K562 (cell line): ENCODE data around the gene ZNF844. TPM values are rescaled to one million over a fixed set of nuclear protein-coding genes. Genes with fewer than 3 reads are reported as not detected.

Experiments used
- ATAC-seq: fragments of 200-7000 bp; cut with Tn5 transposase; 3 replicates; pipeline ENCODE4 v1.9.1; 2020; ENCODE audit warnings: moderate library complexity
- BruUV-seq: library from RNA; stranded (reverse); fragments of 400-500 nt; replicated peaks from 2 replicates; lab custom pipeline; 2021; lab: Mats Ljungman, UMichigan
- CTCF ChIA-PET: fragments of 300-600 bp; formaldehyde crosslinking; extraction: SDS; loops from one replicate; lab custom pipeline; 2021; ENCODE audit warnings: low intra/inter-chr PET ratio; lab: Yijun Ruan, JAX
- POLR2A ChIA-PET: fragments of 300-600, 350-650 bp; sonication (Branson Sonifier 250); formaldehyde crosslinking; extraction: SDS; loops from one replicate; lab custom pipeline; 2021; ENCODE audit warnings: antibody characterized with exemption, inconsistent platforms; lab: Yijun Ruan, JAX
- DNase-seq, 4 experiments: peaks; one replicate each; pipeline versions ENCODE4 v3.0.0 to v3.0.0-alpha.2; 2011 to 2018; ENCODE audit warnings: low spot score in 3 of 4, mixed read lengths in 3 of 4; ENCODE audit errors: extremely low read depth in 1 of 4
- FAIRE-seq: peaks from 2 replicates; lab custom pipeline; 2011; peaks lifted over from hg19 to GRCh38; lab: Jason Lieb, UNC
- H2AFZ ChIP-seq: 2 replicates; pipeline ENCODE4 v1.6.0; 2011; ENCODE audit warnings: low read depth, low read length, control low read depth, inconsistent platforms
- H3K27ac ChIP-seq: fragments of 200-600 bp; 3 replicates; pipeline ENCODE4 v1.8.0; 2011; ENCODE audit warnings: low read depth, mild to moderate bottlenecking, control low read depth, inconsistent platforms, low read length, moderate library complexity, mixed read lengths; ENCODE audit errors: extremely low read depth
- H3K27me3 ChIP-seq, 2 experiments: fragments of 300-600 bp in 1 of 2; 2 replicates in 1 of 2; 3 replicates in 1 of 2; pipeline versions ENCODE4 v1.6.0 to v1.8.0; 2011; ENCODE audit warnings: inconsistent platforms in 2 of 2, low read length in 2 of 2, mild to moderate bottlenecking in 1 of 2, mixed read lengths in 1 of 2, moderate library complexity in 1 of 2; ENCODE audit not compliant: control insufficient read depth in 2 of 2, insufficient read depth in 2 of 2
- H3K36me3 ChIP-seq: fragments of 300-600 bp; 3 replicates; pipeline ENCODE4 v1.8.0; 2011; ENCODE audit warnings: mild to moderate bottlenecking, low read length, inconsistent platforms; ENCODE audit not compliant: control insufficient read depth, insufficient read depth
- H3K4me1 ChIP-seq, 2 experiments: fragments of 200-600 bp in 1 of 2; replicated peaks in 1 of 2; 2 replicates in 1 of 2; 3 replicates in 1 of 2; pipeline versions ENCODE4 v1.5.1 to v1.8.0; 2011; ENCODE audit warnings: inconsistent platforms in 2 of 2, low read length in 2 of 2, mild to moderate bottlenecking in 1 of 2, mixed read lengths in 1 of 2, moderate library complexity in 1 of 2; ENCODE audit not compliant: control insufficient read depth in 2 of 2, insufficient read depth in 2 of 2
- H3K4me2 ChIP-seq: 2 replicates; pipeline ENCODE4 v1.6.1; 2011; ENCODE audit warnings: low read length, control low read depth, inconsistent platforms, mixed read lengths; ENCODE audit not compliant: insufficient read depth
- H3K4me3 ChIP-seq: fragments of 200-600 bp; sonication (generic), shearing (Covaris generic); 2 replicates; pipeline ENCODE4 v1.5.1; 2016; ENCODE audit warnings: control low read depth, inconsistent platforms
- H3K79me2 ChIP-seq: fragments of 200-600 bp; 3 replicates; pipeline ENCODE4 v1.8.0; 2011; ENCODE audit warnings: low read length, inconsistent platforms; ENCODE audit not compliant: control insufficient read depth, insufficient read depth
- H3K9ac ChIP-seq, 2 experiments: 2 replicates each; pipeline versions ENCODE4 v1.6.0 to v1.6.1; 2011; ENCODE audit warnings: low read depth in 2 of 2, low read length in 2 of 2, control low read depth in 1 of 2, inconsistent platforms in 1 of 2, mild to moderate bottlenecking in 1 of 2, mixed read lengths in 1 of 2; ENCODE audit not compliant: insufficient read depth in 1 of 2
- H3K9me1 ChIP-seq: one replicate; pipeline ENCODE4 v1.6.0; 2011; ENCODE audit warnings: inconsistent platforms, mild to moderate bottlenecking, low read length, moderate library complexity; ENCODE audit not compliant: control insufficient read depth, insufficient read depth
- H3K9me3 ChIP-seq: replicated peaks from 2 replicates; pipeline ENCODE4 v1.5.1; 2011; ENCODE audit warnings: low read depth, low read length, inconsistent platforms; ENCODE audit not compliant: control insufficient read depth, insufficient read depth
- H4K20me1 ChIP-seq: replicated peaks from 2 replicates; pipeline ENCODE4 v1.6.1; 2011; ENCODE audit warnings: low read length, inconsistent platforms, mixed read lengths; ENCODE audit not compliant: control insufficient read depth, insufficient read depth
- ARID4B ChIP-seq: sonication (generic); formaldehyde crosslinking; IDR thresholded peaks from 2 replicates; pipeline ENCODE4 v1.8.0; 2022; ENCODE audit warnings: mild to moderate bottlenecking, missing genetic modification reagents
- ASH1L ChIP-seq: fragments of 450-650 bp; IDR thresholded peaks from 2 replicates; pipeline ENCODE4 v1.6.1; 2018; ENCODE audit warnings: borderline replicate concordance, mild to moderate bottlenecking, low read depth; ENCODE audit not compliant: partially characterized antibody
- IRF2 ChIP-seq: sonication (generic); formaldehyde crosslinking; IDR thresholded peaks from 2 replicates; pipeline ENCODE4 v1.8.1; 2022; ENCODE audit warnings: mild to moderate bottlenecking, missing genetic modification reagents
- NCOA4 ChIP-seq: fragments of 450-650 bp; IDR thresholded peaks from 2 replicates; pipeline ENCODE4 v1.6.1; 2018; ENCODE audit warnings: mild to moderate bottlenecking; ENCODE audit not compliant: partially characterized antibody
- NEUROD1 ChIP-seq: fragments of 150-350 bp; IDR thresholded peaks from 2 replicates; pipeline ENCODE4 v1.6.1; 2014; ENCODE audit warnings: borderline replicate concordance, low read length, low read depth; ENCODE audit not compliant: partially characterized antibody
- NFRKB ChIP-seq: fragments of 450-650 bp; IDR thresholded peaks from 2 replicates; pipeline ENCODE4 v1.6.1; 2016; ENCODE audit warnings: low read depth
- PKNOX1 ChIP-seq: fragments of 450-650 bp; IDR thresholded peaks from 2 replicates; pipeline ENCODE4 v1.6.1; 2016
- RHOXF2B ChIP-seq: fragments of 250-450 bp; sonication (Bioruptor Pico); conservative IDR thresholded peaks from 2 replicates; pipeline ENCODE4 v1.5.1; 2021
- SAFB2 ChIP-seq: fragments of 200-400 bp; formaldehyde crosslinking; IDR thresholded peaks from 2 replicates; pipeline ENCODE4 v1.6.1; 2018; ENCODE audit warnings: borderline replicate concordance, low read length, low read depth, moderate library complexity; ENCODE audit not compliant: severe bottlenecking
- SMARCA5 ChIP-seq: fragments of 450-650 bp; IDR thresholded peaks from 2 replicates; pipeline ENCODE4 v1.6.1; 2016
- SP1 ChIP-seq: sonication (generic); formaldehyde crosslinking; IDR thresholded peaks from 2 replicates; pipeline ENCODE4 v1.8.1; 2022; ENCODE audit warnings: mild to moderate bottlenecking, missing genetic modification reagents
- TCF7L2 ChIP-seq: fragments of 150-350 bp; IDR thresholded peaks from 2 replicates; pipeline ENCODE4 v1.6.1; 2016; ENCODE audit warnings: low read depth, mild to moderate bottlenecking, low read length, moderate library complexity
- TEAD1 ChIP-seq, 2 experiments: fragments of 450-650 bp in 1 of 2; sonication (generic) in 1 of 2; formaldehyde crosslinking; IDR thresholded peaks; 2 replicates each; pipeline versions ENCODE4 v1.4.0 to v1.8.0; 2020 to 2022; ENCODE audit warnings: mild to moderate bottlenecking in 2 of 2, missing genetic modification reagents in 1 of 2
- ZFP91 ChIP-seq: sonication (generic); formaldehyde crosslinking; IDR thresholded peaks from 2 replicates; pipeline ENCODE4 v1.8.0; 2022; ENCODE audit warnings: mild to moderate bottlenecking, missing genetic modification reagents
- ZKSCAN3 ChIP-seq: fragments of 250-450 bp; sonication (Bioruptor Pico); IDR thresholded peaks from 2 replicates; pipeline ENCODE4 v1.4.0; 2020
- ZNF431 ChIP-seq: sonication (generic); formaldehyde crosslinking; IDR thresholded peaks from 2 replicates; pipeline ENCODE4 v1.8.0; 2022; ENCODE audit warnings: mild to moderate bottlenecking, missing genetic modification reagents
- ZNF75A ChIP-seq: fragments of 450-650 bp; formaldehyde crosslinking; IDR thresholded peaks from 2 replicates; pipeline ENCODE4 v1.4.0; 2020; ENCODE audit warnings: mild to moderate bottlenecking
- WGBS: fragments of 100-300 bp; shearing (Covaris generic); methylation state at CpG from one replicate; pipeline ENCODE4 v1.1.6; 2016; ENCODE audit warnings: low coverage, mixed read lengths; ENCODE audit not compliant: insufficient coverage; ENCODE audit errors: missing lambda C conversion rate; 5-methylcytosine and 5-hydroxymethylcytosine counted together
- in situ Hi-C: fragments of 300-500 bp; cut with MboI; formaldehyde crosslinking; loops from 4 replicates; pipeline ENCODE4 v1.15.0; 2018; ENCODE audit warnings: inconsistent platforms, mixed read lengths
- intact Hi-C: fragments of 100-400 bp; cut with micrococcal nuclease; formaldehyde crosslinking; loops from 2 replicates; pipeline ENCODE4 v1.14.2; 2022
- polyA plus RNA-seq, 8 experiments: library from polyadenylated mRNA; depleted of rRNA in 4 of 8; stranded (reverse) in 5 of 8; unstranded in 3 of 8; fragments of >200 nt; fragmentation: Nextera tagmentation in 2 of 8; fragmentation: Illumina TruSeq in 1 of 8; extraction: Ambion mirVana in 2 of 8; extraction: Trizol in 1 of 8; gene quantifications; 2 replicates each; pipeline versions ENCODE4 v1.2.1 to v1.2.3, GENCODE V29; 2011 to 2014; ENCODE audit warnings: inconsistent platforms in 1 of 8, missing spikeins in 1 of 8
- total RNA-seq, 7 experiments: library from RNA; depleted of rRNA in 6 of 7; stranded (reverse); fragments of >200 nt in 6 of 7; fragmentation: Illumina TruSeq in 2 of 7; extraction: Trizol in 2 of 7; gene quantifications; 2 replicates each; pipeline versions ENCODE4 v1.2.1 to v1.2.3, GENCODE V29; 2011 to 2021; ENCODE audit warnings: low replicate concordance in 1 of 7

ZNF844 gene
- total and polyA plus RNA-seq, 9 of the 15 experiments (the other 6 are each of a cell fraction or from before 2014, with no cell fraction given) = 0.80 to 4.5 (median 2.2) TPM

GRCh38 chr19:12093777-12094176 lies 29.2 kb downstream of the ZNF844 start:
- no peak for DNase-seq
- CTCF ChIA-PET = no interaction called here
- ATAC-seq = no peak
- H4K20me1 ChIP-seq = no peaks in the 10 kb centered on the region
- POLR2A ChIA-PET = no interaction called here
- peaks cover 0 to 10% of the 10 kb centered on the region in 2 experiments; a peak in 2 of 5 replicates for H3K4me1 ChIP-seq
- no peak overlapping the region for H3K4me2 ChIP-seq
- H3K9me1 ChIP-seq = no peaks in the 10 kb centered on the region
- no TSS peak for BruUV-seq
- no peak overlapping the region for H3K27ac ChIP-seq
- H3K9me3 ChIP-seq = peaks cover 2% of the 10 kb centered on the region
- peaks cover 15% of the 10 kb centered on the region for H3K79me2 ChIP-seq
- 86% methylated on average over 3 of the region's 3 CpGs for WGBS
- peaks cover 14% of the 10 kb centered on the region; the same call in 2 of the 3 replicates for H3K36me3 ChIP-seq
- no peak for FAIRE-seq
- H3K27me3 ChIP-seq = no peaks in the 10 kb centered on the region
- intact Hi-C loops (no loop called here), in situ Hi-C loops (no loop called here)
- no peak overlapping the region for H2AFZ ChIP-seq
- H3K9ac ChIP-seq = no peak overlapping the region
- no peak overlapping the region for H3K4me3 ChIP-seq
- no peak for TF ChIP-seq NFRKB
- no peak for TF ChIP-seq SAFB2
- no peak for TF ChIP-seq ZFP91 (CRISPR knock-in tag)
- no peak for TF ChIP-seq TCF7L2
- no peak for TF ChIP-seq PKNOX1
- TF ChIP-seq ZNF431 (CRISPR knock-in tag) = no peak
- TF ChIP-seq ASH1L = no peak
- TF ChIP-seq NCOA4 = no peak
- no peak for TF ChIP-seq SP1
- no peak for TF ChIP-seq RHOXF2B (CRISPR knock-in tag)
- no peak for TF ChIP-seq ZNF75A
- TF ChIP-seq NEUROD1 = no peak
- no peak for TF ChIP-seq ARID4B
- TF ChIP-seq ZKSCAN3 = no peak
- no peak for TF ChIP-seq TEAD1 (CRISPR knock-in tag; IDR thresholded peaks at IDR 0.05)
- TF ChIP-seq SMARCA5 = no peak
- TF ChIP-seq IRF2 = no peak
